Measurements from ENCODE around the gene OR1L6. TPM values are rescaled to one million over a fixed set of nuclear protein-coding genes. Genes with fewer than 3 reads are reported as not detected.

OR1L6 gene
- not detected in 2 replicates for polyA plus RNA-seq (2014; cell fraction: cytosol; rRNA removed)
- not detected in 2 replicates for polyA plus RNA-seq (2014; cell fraction: nucleus; rRNA removed)

GRCh38 chr9:122742003-122742402, at the start of gene OR1L6:
OR1L6 (plus strand) TSS chr9:122742303; CDS start chr9:122749848, 7,545 bp downstream.
- no peak for DNase-seq (ENCODE audit: low spot score)

- no peak for DNase-seq (ENCODE audit: low spot score)
Measured at GRCh38 chr9:122695696-122696095, 46.4 kb upstream of the OR1L6 start.

- no peak for DNase-seq (ENCODE audit: low spot score)
Measured at GRCh38 chr9:122718038-122718437, 24.1 kb upstream of the OR1L6 start.

- DNase-seq (ENCODE audit: low spot score), result no peak
Measured at GRCh38 chr9:122719218-122719617, 22.9 kb upstream of the OR1L6 start.

- no peak for DNase-seq (ENCODE audit: low spot score)
Measured at GRCh38 chr9:122723690-122724089, 18.4 kb upstream of the OR1L6 start, which contains the start of gene OR1L4. OR1L4 (plus strand) TSS chr9:122723990; CDS start chr9:122723990, 0 bp downstream.

GRCh38 chr9:122754825-122755224, 12.7 kb downstream of the OR1L6 start:
- no peak for DNase-seq (ENCODE audit: low spot score)

GRCh38 chr9:122767817-122768216, 25.7 kb downstream of the OR1L6 start:
- DNase-seq (ENCODE audit: low spot score), result no peak

- no peak for DNase-seq (ENCODE audit: low spot score)
Measured at GRCh38 chr9:122777052-122777451, 34.9 kb downstream of the OR1L6 start.

GRCh38 chr9:122777935-122778627, 36.0 kb downstream of the OR1L6 start:
- DNase-seq (ENCODE audit: low spot score), result no peak

GRCh38 chr9:122779181-122779580, 37.1 kb downstream of the OR1L6 start:
- no peak for DNase-seq (ENCODE audit: low spot score)

- DNase-seq (ENCODE audit: low spot score), result no peak
Measured at GRCh38 chr9:122780026-122780425, 37.9 kb downstream of the OR1L6 start.

- no peak for DNase-seq (ENCODE audit: low spot score)
Measured at GRCh38 chr9:122781671-122782070, 39.6 kb downstream of the OR1L6 start.

GRCh38 chr9:122785269-122785668, 43.2 kb downstream of the OR1L6 start:
- no peak for DNase-seq (ENCODE audit: low spot score)

GRCh38 chr9:122786338-122786737, 44.2 kb downstream of the OR1L6 start:
- no peak for DNase-seq (ENCODE audit: low spot score)

- DNase-seq (ENCODE audit: low spot score), result no peak
Measured at GRCh38 chr9:122788831-122789230, 46.7 kb downstream of the OR1L6 start, which contains the start of gene OR5C1. OR5C1 (plus strand) TSS chr9:122788933; CDS start chr9:122788933, 0 bp downstream.

GRCh38 chr9:122789256-122790046, 47.3 kb downstream of the OR1L6 start:
- DNase-seq (ENCODE audit: low spot score), result no peak

- DNase-seq (ENCODE audit: low spot score), result no peak
Measured at GRCh38 chr9:122791872-122792669, 50.0 kb downstream of the OR1L6 start.

GRCh38 chr9:122797316-122798063, 55.4 kb downstream of the OR1L6 start:
- no peak for DNase-seq (ENCODE audit: low spot score)
